H9 (cell line): ENCODE measurements around the gene ATP2B2. TPM values are rescaled to one million over a fixed set of nuclear protein-coding genes. Genes with fewer than 3 reads are reported as not detected.

Source experiments
- DNase-seq: peaks from one replicate; pipeline ENCODE4 v3.0.0-alpha.2; 2017
- H2AFZ ChIP-seq: one replicate; pipeline ENCODE4 v1.6.1; 2013; ENCODE audit warnings: mild to moderate bottlenecking, low read length, control low read depth, moderate library complexity
- H2AK5ac ChIP-seq: 2 replicates; pipeline ENCODE4 v1.6.1; 2013; ENCODE audit warnings: low read length, control low read depth, mixed read lengths; ENCODE audit not compliant: insufficient read length
- H2BK120ac ChIP-seq: one replicate; pipeline ENCODE4 v1.6.1; 2013; ENCODE audit warnings: low read depth, mild to moderate bottlenecking, low read length, control low read depth, inconsistent platforms; ENCODE audit not compliant: poor library complexity, severe bottlenecking
- H2BK12ac ChIP-seq: 2 replicates; pipeline ENCODE4 v1.6.1; 2013; ENCODE audit warnings: low read length, control low read depth, mixed read lengths, low read depth; ENCODE audit not compliant: insufficient read length
- H2BK15ac ChIP-seq: 2 replicates; pipeline ENCODE4 v1.6.1; 2013; ENCODE audit warnings: low read depth, low read length, control low read depth
- H2BK20ac ChIP-seq: one replicate; pipeline ENCODE4 v1.6.1; 2013; ENCODE audit warnings: low read depth, mild to moderate bottlenecking, low read length, control low read depth, inconsistent platforms; ENCODE audit not compliant: poor library complexity, severe bottlenecking
- H2BK5ac ChIP-seq: 2 replicates; pipeline ENCODE4 v1.6.1; 2013; ENCODE audit warnings: low read length, control low read depth, mixed read lengths; ENCODE audit not compliant: insufficient read length
- H3K14ac ChIP-seq: 2 replicates; pipeline ENCODE4 v1.6.1; 2013; ENCODE audit warnings: low read length, control low read depth; ENCODE audit not compliant: insufficient read depth
- H3K18ac ChIP-seq: 2 replicates; pipeline ENCODE4 v1.6.1; 2013; ENCODE audit warnings: low read depth, mild to moderate bottlenecking, mixed read lengths, low read length, control low read depth; ENCODE audit not compliant: insufficient read length
- H3K23ac ChIP-seq: 2 replicates; pipeline ENCODE4 v1.6.1; 2013; ENCODE audit warnings: low read length, control low read depth, mixed read lengths, low read depth; ENCODE audit not compliant: insufficient read length
- H3K23me2 ChIP-seq: 2 replicates; pipeline ENCODE4 v1.6.1; 2013; ENCODE audit warnings: low read depth, mild to moderate bottlenecking, mixed read lengths, low read length, control low read depth; ENCODE audit not compliant: insufficient read length, poor library complexity, severe bottlenecking
- H3K27ac ChIP-seq: 2 replicates; pipeline ENCODE4 v1.5.1; 2013; ENCODE audit warnings: low read length, control low read depth, mixed read lengths, low read depth; ENCODE audit not compliant: insufficient read length
- H3K27me3 ChIP-seq: 2 replicates; pipeline ENCODE4 v1.6.1; 2013; ENCODE audit warnings: low read length, control low read depth, inconsistent platforms; ENCODE audit not compliant: insufficient read depth
- H3K4ac ChIP-seq: 2 replicates; pipeline ENCODE4 v1.6.1; 2013; ENCODE audit warnings: low read depth, mild to moderate bottlenecking, control low read depth, inconsistent platforms, low read length, moderate library complexity
- H3K4me1 ChIP-seq: 2 replicates; pipeline ENCODE4 v1.6.1; 2013; ENCODE audit warnings: low read length, control low read depth, inconsistent platforms; ENCODE audit not compliant: insufficient read depth
- H3K4me2 ChIP-seq: 2 replicates; pipeline ENCODE4 v1.6.1; 2013; ENCODE audit warnings: low read length, control low read depth, mixed read lengths; ENCODE audit not compliant: insufficient read length, insufficient read depth
- H3K56ac ChIP-seq: 2 replicates; pipeline ENCODE4 v1.6.1; 2013; ENCODE audit warnings: low read depth, mild to moderate bottlenecking, mixed read lengths, low read length, control low read depth; ENCODE audit not compliant: insufficient read length
- H3K79me1 ChIP-seq: 2 replicates; pipeline ENCODE4 v1.6.1; 2013; ENCODE audit warnings: low read depth, mild to moderate bottlenecking, moderate library complexity, low read length, control low read depth, inconsistent platforms; ENCODE audit not compliant: insufficient read depth, poor library complexity, severe bottlenecking
- H3K79me2 ChIP-seq: 2 replicates; pipeline ENCODE4 v1.6.1; 2013; ENCODE audit warnings: low read length, control low read depth, inconsistent platforms; ENCODE audit not compliant: insufficient read depth
- H3K9ac ChIP-seq: 2 replicates; pipeline ENCODE4 v1.6.1; 2013; ENCODE audit warnings: low read length, control low read depth, mixed read lengths; ENCODE audit not compliant: insufficient read length; ENCODE audit errors: extremely low read depth
- H3K9me3 ChIP-seq: one replicate; pipeline ENCODE4 v1.6.1; 2013; ENCODE audit warnings: low read depth, low read length, inconsistent platforms; ENCODE audit not compliant: control insufficient read depth
- H3T11ph ChIP-seq: one replicate; pipeline ENCODE4 v1.6.1; 2013; ENCODE audit warnings: mild to moderate bottlenecking, low read length, control low read depth, inconsistent platforms
- H4K20me1 ChIP-seq: one replicate; pipeline ENCODE4 v1.6.1; 2013; ENCODE audit not compliant: control insufficient read depth, insufficient read length, insufficient read depth
- H4K5ac ChIP-seq: 2 replicates; pipeline ENCODE4 v1.6.1; 2013; ENCODE audit warnings: low read depth, mild to moderate bottlenecking, mixed read lengths, low read length, control low read depth; ENCODE audit not compliant: insufficient read length
- H4K8ac ChIP-seq: replicated peaks from 2 replicates; pipeline ENCODE4 v1.6.1; 2013; ENCODE audit warnings: low read length, control low read depth, mixed read lengths, low read depth; ENCODE audit not compliant: insufficient read length
- H4K91ac ChIP-seq: 2 replicates; pipeline ENCODE4 v1.6.1; 2013; ENCODE audit warnings: low read depth, mild to moderate bottlenecking, moderate library complexity, mixed read lengths, low read length, control low read depth; ENCODE audit not compliant: insufficient read length
- H3K27ac Mint-ChIP-seq, 3 experiments: 2 replicates in 2 of 3; 3 replicates in 1 of 3; pipeline ENCODE4 v1.8.0; 2020 to 2021; ENCODE audit warnings: mixed read lengths in 3 of 3, mild to moderate bottlenecking in 1 of 3, moderate library complexity in 1 of 3
- H3K27me3 Mint-ChIP-seq: 2 replicates; pipeline ENCODE4 v1.8.0; 2021; ENCODE audit warnings: low read depth, mild to moderate bottlenecking, moderate library complexity, mixed read lengths
- H3K36me3 Mint-ChIP-seq, 3 experiments: 2 replicates in 2 of 3; 3 replicates in 1 of 3; pipeline ENCODE4 v1.8.0; 2020 to 2021; ENCODE audit warnings: low read depth in 3 of 3, mixed read lengths in 3 of 3; ENCODE audit not compliant: insufficient read depth in 1 of 3
- H3K4me1 Mint-ChIP-seq, 2 experiments: 2 replicates each; pipeline ENCODE4 v1.8.0; 2020; ENCODE audit warnings: mixed read lengths in 2 of 2
- H3K4me3 Mint-ChIP-seq, 2 experiments: 2 replicates in 1 of 2; 3 replicates in 1 of 2; pipeline ENCODE4 v1.8.0; 2020 to 2021; ENCODE audit warnings: mild to moderate bottlenecking in 2 of 2, mixed read lengths in 2 of 2, moderate library complexity in 1 of 2
- H3K9me3 Mint-ChIP-seq, 2 experiments: 2 replicates in 1 of 2; 3 replicates in 1 of 2; pipeline ENCODE4 v1.8.0; 2020; ENCODE audit warnings: mild to moderate bottlenecking in 2 of 2, mixed read lengths in 2 of 2, moderate library complexity in 1 of 2
- CTCF ChIP-seq: fragments of 200-600 bp; sonication (generic); conservative IDR thresholded peaks from 3 replicates; pipeline ENCODE4 v1.8.0; 2021; ENCODE audit warnings: antibody characterized with exemption, mild to moderate bottlenecking
- WGBS: extraction: QIAGEN DNeasy Blood & Tissue Kit; methylation state at CpG from one replicate; pipeline ENCODE4 v1.1.7; 2013; ENCODE audit warnings: missing lambda C conversion rate, low lambda C conversion rate, mixed read lengths; ENCODE audit not compliant: insufficient read length; ENCODE audit errors: extremely low coverage; 5-methylcytosine and 5-hydroxymethylcytosine counted together
- total RNA-seq: library from RNA; stranded (reverse); gene quantifications from 2 replicates; pipeline ENCODE4 v1.2.1, GENCODE V29; 2021

Gene ATP2B2
- total RNA-seq, 1 experiment from 2014 or later, result 0.33 TPM

- DNase-seq, result no peak
- Histone ChIP-seq H3K56ac (no peak overlapping the region), H2BK20ac (no peak overlapping the region), H2BK15ac (no peak overlapping the region), H3K4me1 (no peaks in the 10 kb centered on the region; the same call in 1 of the 2 replicates), H3K4ac (no peak overlapping the region), H3K27me3 (no peaks in the 10 kb centered on the region), H2AFZ (no peak overlapping the region), H4K8ac (no peak overlapping the region), H4K5ac (no peak overlapping the region), H3K18ac (no peak overlapping the region), H4K91ac (no peak overlapping the region), H3K23me2 (peaks cover 10% of the 10 kb centered on the region), H2BK120ac (no peak overlapping the region), H2BK5ac (no peak overlapping the region), H3K79me1 (no peaks in the 10 kb centered on the region), H3K79me2 (no peaks in the 10 kb centered on the region), H2BK12ac (no peak overlapping the region), H4K20me1 (no peaks in the 10 kb centered on the region), H3K4me2 (no peak overlapping the region), H3K14ac (no peak overlapping the region), H3K9me3 (no peaks in the 10 kb centered on the region), H3K9ac (no peak overlapping the region), H2AK5ac (no peak overlapping the region), H3T11ph (no peak overlapping the region), H3K23ac (no peak overlapping the region), H3K27ac (no peak overlapping the region)
- no CpG with 5 or more reads among the region's 3 CpGs for WGBS
- no peak for TF ChIP-seq CTCF
- Mint-ChIP-seq H3K36me3 (no peaks in the 10 kb centered on the region), H3K4me3 (no peak overlapping the region), H3K27me3 (peaks cover 17% of the 10 kb centered on the region), H3K4me1 (peaks cover 11 to 19% of the 10 kb centered on the region in 2 experiments), H3K27ac (no peak overlapping the region), H3K9me3 (no peaks in the 10 kb centered on the region)
Observed at GRCh38 chr3:10508235-10508618, 2.8 kb upstream of the ATP2B2 start.
